ENCODE results near the gene CCR3. TPM values are rescaled to one million over a fixed set of nuclear protein-coding genes. Genes with fewer than 3 reads are reported as not detected.

CCR3 gene
- polyA plus RNA-seq, 1 donor: not detected

GRCh38 chr3:46221938-46222337 is 20.3 kb upstream of the CCR3 start:
- no peak for DNase-seq

GRCh38 chr3:46222435-46223161 is 19.7 kb upstream of the CCR3 start:
- DNase-seq: no peak

GRCh38 chr3:46228260-46229242 is 13.7 kb upstream of the CCR3 start:
- DNase-seq: no peak

- no peak for DNase-seq
These were observed 10.9 kb upstream of the CCR3 start for GRCh38 chr3:46231323-46231722.

GRCh38 chr3:46233194-46233593 is 9.1 kb upstream of the CCR3 start:
- DNase-seq: no peak

- no peak for DNase-seq
These were observed 6.8 kb upstream of the CCR3 start for GRCh38 chr3:46235425-46235824.

GRCh38 chr3:46236294-46237054 is 5.8 kb upstream of the CCR3 start:
- DNase-seq: no peak

- DNase-seq: no peak
These were observed 3.9 kb upstream of the CCR3 start for GRCh38 chr3:46238386-46238785.

GRCh38 chr3:46239301-46239938 is 2.8 kb upstream of the CCR3 start:
- no peak for DNase-seq

- DNase-seq: no peak
These were observed 2.3 kb upstream of the CCR3 start for GRCh38 chr3:46239952-46240351.

- no peak for DNase-seq
These were observed 1.3 kb downstream of the CCR3 start for GRCh38 chr3:46243560-46243959.

- DNase-seq: no peak
These were observed 2.9 kb downstream of the CCR3 start for GRCh38 chr3:46245146-46245545.

- no peak for DNase-seq
These were observed 10.7 kb downstream of the CCR3 start for GRCh38 chr3:46252980-46253379.

- no peak for DNase-seq
These were observed 16.3 kb downstream of the CCR3 start for GRCh38 chr3:46258525-46258924.

- DNase-seq: no peak
These were observed 19.8 kb downstream of the CCR3 start for GRCh38 chr3:46261926-46262594.

GRCh38 chr3:46264002-46264401 is 21.7 kb downstream of the CCR3 start:
- DNase-seq: no peak

- DNase-seq: no peak
These were observed 24.3 kb downstream of the CCR3 start for GRCh38 chr3:46266598-46266997.

- DNase-seq: no peak
These were observed 27.3 kb downstream of the CCR3 start for GRCh38 chr3:46269556-46269955.

- no peak for DNase-seq
These were observed 28.2 kb downstream of the CCR3 start for GRCh38 chr3:46270474-46270873.

GRCh38 chr3:46271209-46271745 is 29.0 kb downstream of the CCR3 start:
- DNase-seq: peak; percentile 6

GRCh38 chr3:46272028-46272451 is 29.8 kb downstream of the CCR3 start:
- peak; percentile 21 for DNase-seq
